DMS 273 (cell line): ENCODE results near the gene GNB1L.
A peak's percentile ranks its signal among the peaks of the same experiment; 100 is the strongest.

Experiments
- DNase-seq: peaks from one replicate; lab custom pipeline; 2025; ENCODE audit not compliant: unreplicated experiment; lab: John Stamatoyannopoulos, UW

Gene GNB1L

GRCh38 chr22:19812910-19813309, 41.8 kb downstream of the GNB1L start:
- DNase-seq, result no peak

GRCh38 chr22:19811811-19812771, 42.6 kb downstream of the GNB1L start:
- no peak for DNase-seq

- no peak for DNase-seq
Observed at GRCh38 chr22:19811211-19811621, 43.5 kb downstream of the GNB1L start.

GRCh38 chr22:19810381-19811201, 44.1 kb downstream of the GNB1L start:
- peak; percentile 39 for DNase-seq

- no peak for DNase-seq
Observed at GRCh38 chr22:19809741-19810140, 44.9 kb downstream of the GNB1L start.

- DNase-seq, result no peak
Observed at GRCh38 chr22:19808873-19809478, 45.7 kb downstream of the GNB1L start.

- no peak for DNase-seq
Observed at GRCh38 chr22:19807914-19808872, 46.5 kb downstream of the GNB1L start.

- DNase-seq, result no peak
Observed at GRCh38 chr22:19807161-19807913, 47.3 kb downstream of the GNB1L start.

- peak; percentile 36 for DNase-seq
Observed at GRCh38 chr22:19806213-19807160, 48.2 kb downstream of the GNB1L start.

- DNase-seq, result no peak
Observed at GRCh38 chr22:19805821-19806212, 48.9 kb downstream of the GNB1L start.

- DNase-seq, result no peak
Observed at GRCh38 chr22:19803736-19804267, 50.9 kb downstream of the GNB1L start.

- DNase-seq, result no peak
Observed at GRCh38 chr22:19802894-19803735, 51.6 kb downstream of the GNB1L start.

GRCh38 chr22:19802001-19802893, 52.4 kb downstream of the GNB1L start:
- no peak for DNase-seq

GRCh38 chr22:19801340-19802000, 53.2 kb downstream of the GNB1L start:
- DNase-seq, result no peak

- DNase-seq, result no peak
Observed at GRCh38 chr22:19800761-19801244, 53.9 kb downstream of the GNB1L start.

- DNase-seq, result no peak
Observed at GRCh38 chr22:19800306-19800705, 54.4 kb downstream of the GNB1L start.
